ENCODE measurements around the gene COL23A1. TPM values are rescaled to one million over a fixed set of nuclear protein-coding genes. Genes with fewer than 3 reads are reported as not detected.

The COL23A1 gene
- total RNA-seq, 1 experiment from 2014 or later: 15.0 TPM

GRCh38 chr5:178267876-178268275 is 322.3 kb downstream of the COL23A1 start (continued):
- TF ChIP-seq ARID4B (CRISPR knock-in tag; IDR thresholded peaks at IDR 0.05; ENCODE audit: borderline replicate concordance): no peak

GRCh38 chr5:178267245-178267644 is 322.9 kb downstream of the COL23A1 start:
- ChIA-PET POLR2A (no interaction called here), CTCF (interaction anchor here (1.0 kb wide), 1 partner anchor 323 kb away, joined by 4 read pairs; the partner anchor contains the start of gene COL23A1)
- Mint-ChIP-seq H3K36me3 (no peaks in the 10 kb centered on the region; the same call in 1 of the 2 replicates), H3K27ac (no peak overlapping the region), H3K4me3 (no peak overlapping the region), H3K4me1 (no peaks in the 10 kb centered on the region), H3K9me3 (peaks cover 17% of the 10 kb centered on the region), H3K27me3 (ENCODE audit: low read depth) (peaks cover 5% of the 10 kb centered on the region; the same call in 1 of the 2 replicates)
- DNase-seq (ENCODE audit: low spot score): no peak
- ATAC-seq: no peak
- TF ChIP-seq FOXP1 (CRISPR knock-in tag; IDR thresholded peaks at IDR 0.05; ENCODE audit: borderline replicate concordance): no peak
- no peak for TF ChIP-seq ATF2 (CRISPR knock-in tag; IDR thresholded peaks at IDR 0.05; ENCODE audit: borderline replicate concordance, low read depth)
- TF ChIP-seq ERG (CRISPR knock-in tag; IDR thresholded peaks at IDR 0.05): no peak
- TF ChIP-seq ZNF423 (CRISPR knock-in tag; IDR thresholded peaks at IDR 0.05): no peak
- TF ChIP-seq ZNF532 (CRISPR knock-in tag; IDR thresholded peaks at IDR 0.05; ENCODE audit: borderline replicate concordance): no peak
- no peak for TF ChIP-seq ZNF416 (CRISPR knock-in tag; IDR thresholded peaks at IDR 0.05)
- TF ChIP-seq ZNF263 (CRISPR knock-in tag; IDR thresholded peaks at IDR 0.05; ENCODE audit: low read depth): no peak
- TF ChIP-seq GTF2I (CRISPR knock-in tag; conservative IDR thresholded peaks at IDR 0.05): no peak
- no peak for TF ChIP-seq ZNF671 (CRISPR knock-in tag; IDR thresholded peaks at IDR 0.05)
- no peak for TF ChIP-seq HMGXB4 (CRISPR knock-in tag; IDR thresholded peaks at IDR 0.05)
- TF ChIP-seq NFYB (CRISPR knock-in tag; conservative IDR thresholded peaks at IDR 0.05; ENCODE audit: low read depth): no peak
- no peak for TF ChIP-seq ZNF121 (CRISPR knock-in tag; IDR thresholded peaks at IDR 0.05)
- no peak for TF ChIP-seq ZNF512 (CRISPR knock-in tag; IDR thresholded peaks at IDR 0.05; ENCODE audit: borderline replicate concordance)
- TF ChIP-seq MAX (CRISPR knock-in tag; IDR thresholded peaks at IDR 0.05): no peak
- no peak for TF ChIP-seq USF1 (CRISPR knock-in tag; IDR thresholded peaks at IDR 0.05)
